H9 (cell line): Measurements from ENCODE around the gene PES1. TPM values are rescaled to one million over a fixed set of nuclear protein-coding genes. Genes with fewer than 3 reads are reported as not detected.

ENCODE experiments used
- DNase-seq: peaks from one replicate; pipeline ENCODE4 v3.0.0-alpha.2; 2017
- H2AFZ ChIP-seq: one replicate; pipeline ENCODE4 v1.6.1; 2013; ENCODE audit warnings: mild to moderate bottlenecking, low read length, control low read depth, moderate library complexity
- H2AK5ac ChIP-seq: 2 replicates; pipeline ENCODE4 v1.6.1; 2013; ENCODE audit warnings: low read length, control low read depth, mixed read lengths; ENCODE audit not compliant: insufficient read length
- H2BK120ac ChIP-seq: one replicate; pipeline ENCODE4 v1.6.1; 2013; ENCODE audit warnings: low read depth, mild to moderate bottlenecking, low read length, control low read depth, inconsistent platforms; ENCODE audit not compliant: poor library complexity, severe bottlenecking
- H2BK12ac ChIP-seq: 2 replicates; pipeline ENCODE4 v1.6.1; 2013; ENCODE audit warnings: low read length, control low read depth, mixed read lengths, low read depth; ENCODE audit not compliant: insufficient read length
- H2BK15ac ChIP-seq: 2 replicates; pipeline ENCODE4 v1.6.1; 2013; ENCODE audit warnings: low read depth, low read length, control low read depth
- H2BK20ac ChIP-seq: one replicate; pipeline ENCODE4 v1.6.1; 2013; ENCODE audit warnings: low read depth, mild to moderate bottlenecking, low read length, control low read depth, inconsistent platforms; ENCODE audit not compliant: poor library complexity, severe bottlenecking
- H2BK5ac ChIP-seq: 2 replicates; pipeline ENCODE4 v1.6.1; 2013; ENCODE audit warnings: low read length, control low read depth, mixed read lengths; ENCODE audit not compliant: insufficient read length
- H3K14ac ChIP-seq: 2 replicates; pipeline ENCODE4 v1.6.1; 2013; ENCODE audit warnings: low read length, control low read depth; ENCODE audit not compliant: insufficient read depth
- H3K18ac ChIP-seq: 2 replicates; pipeline ENCODE4 v1.6.1; 2013; ENCODE audit warnings: low read depth, mild to moderate bottlenecking, mixed read lengths, low read length, control low read depth; ENCODE audit not compliant: insufficient read length
- H3K23ac ChIP-seq: 2 replicates; pipeline ENCODE4 v1.6.1; 2013; ENCODE audit warnings: low read length, control low read depth, mixed read lengths, low read depth; ENCODE audit not compliant: insufficient read length
- H3K23me2 ChIP-seq: 2 replicates; pipeline ENCODE4 v1.6.1; 2013; ENCODE audit warnings: low read depth, mild to moderate bottlenecking, mixed read lengths, low read length, control low read depth; ENCODE audit not compliant: insufficient read length, poor library complexity, severe bottlenecking
- H3K27ac ChIP-seq: 2 replicates; pipeline ENCODE4 v1.5.1; 2013; ENCODE audit warnings: low read length, control low read depth, mixed read lengths, low read depth; ENCODE audit not compliant: insufficient read length
- H3K27me3 ChIP-seq: 2 replicates; pipeline ENCODE4 v1.6.1; 2013; ENCODE audit warnings: low read length, control low read depth, inconsistent platforms; ENCODE audit not compliant: insufficient read depth
- H3K4ac ChIP-seq: 2 replicates; pipeline ENCODE4 v1.6.1; 2013; ENCODE audit warnings: low read depth, mild to moderate bottlenecking, control low read depth, inconsistent platforms, low read length, moderate library complexity
- H3K4me1 ChIP-seq: 2 replicates; pipeline ENCODE4 v1.6.1; 2013; ENCODE audit warnings: low read length, control low read depth, inconsistent platforms; ENCODE audit not compliant: insufficient read depth
- H3K4me2 ChIP-seq: 2 replicates; pipeline ENCODE4 v1.6.1; 2013; ENCODE audit warnings: low read length, control low read depth, mixed read lengths; ENCODE audit not compliant: insufficient read length, insufficient read depth
- H3K56ac ChIP-seq: 2 replicates; pipeline ENCODE4 v1.6.1; 2013; ENCODE audit warnings: low read depth, mild to moderate bottlenecking, mixed read lengths, low read length, control low read depth; ENCODE audit not compliant: insufficient read length
- H3K79me1 ChIP-seq: 2 replicates; pipeline ENCODE4 v1.6.1; 2013; ENCODE audit warnings: low read depth, mild to moderate bottlenecking, moderate library complexity, low read length, control low read depth, inconsistent platforms; ENCODE audit not compliant: insufficient read depth, poor library complexity, severe bottlenecking
- H3K79me2 ChIP-seq: 2 replicates; pipeline ENCODE4 v1.6.1; 2013; ENCODE audit warnings: low read length, control low read depth, inconsistent platforms; ENCODE audit not compliant: insufficient read depth
- H3K9ac ChIP-seq: 2 replicates; pipeline ENCODE4 v1.6.1; 2013; ENCODE audit warnings: low read length, control low read depth, mixed read lengths; ENCODE audit not compliant: insufficient read length; ENCODE audit errors: extremely low read depth
- H3K9me3 ChIP-seq: one replicate; pipeline ENCODE4 v1.6.1; 2013; ENCODE audit warnings: low read depth, low read length, inconsistent platforms; ENCODE audit not compliant: control insufficient read depth
- H3T11ph ChIP-seq: one replicate; pipeline ENCODE4 v1.6.1; 2013; ENCODE audit warnings: mild to moderate bottlenecking, low read length, control low read depth, inconsistent platforms
- H4K20me1 ChIP-seq: one replicate; pipeline ENCODE4 v1.6.1; 2013; ENCODE audit not compliant: control insufficient read depth, insufficient read length, insufficient read depth
- H4K5ac ChIP-seq: 2 replicates; pipeline ENCODE4 v1.6.1; 2013; ENCODE audit warnings: low read depth, mild to moderate bottlenecking, mixed read lengths, low read length, control low read depth; ENCODE audit not compliant: insufficient read length
- H4K8ac ChIP-seq: replicated peaks from 2 replicates; pipeline ENCODE4 v1.6.1; 2013; ENCODE audit warnings: low read length, control low read depth, mixed read lengths, low read depth; ENCODE audit not compliant: insufficient read length
- H4K91ac ChIP-seq: 2 replicates; pipeline ENCODE4 v1.6.1; 2013; ENCODE audit warnings: low read depth, mild to moderate bottlenecking, moderate library complexity, mixed read lengths, low read length, control low read depth; ENCODE audit not compliant: insufficient read length
- H3K27ac Mint-ChIP-seq, 3 experiments: 2 replicates in 2 of 3; 3 replicates in 1 of 3; pipeline ENCODE4 v1.8.0; 2020 to 2021; ENCODE audit warnings: mixed read lengths in 3 of 3, mild to moderate bottlenecking in 1 of 3, moderate library complexity in 1 of 3
- H3K27me3 Mint-ChIP-seq: 2 replicates; pipeline ENCODE4 v1.8.0; 2021; ENCODE audit warnings: low read depth, mild to moderate bottlenecking, moderate library complexity, mixed read lengths
- H3K36me3 Mint-ChIP-seq, 3 experiments: 2 replicates in 2 of 3; 3 replicates in 1 of 3; pipeline ENCODE4 v1.8.0; 2020 to 2021; ENCODE audit warnings: low read depth in 3 of 3, mixed read lengths in 3 of 3; ENCODE audit not compliant: insufficient read depth in 1 of 3
- H3K4me1 Mint-ChIP-seq, 2 experiments: 2 replicates each; pipeline ENCODE4 v1.8.0; 2020; ENCODE audit warnings: mixed read lengths in 2 of 2
- H3K4me3 Mint-ChIP-seq, 2 experiments: 2 replicates in 1 of 2; 3 replicates in 1 of 2; pipeline ENCODE4 v1.8.0; 2020 to 2021; ENCODE audit warnings: mild to moderate bottlenecking in 2 of 2, mixed read lengths in 2 of 2, moderate library complexity in 1 of 2
- H3K9me3 Mint-ChIP-seq, 2 experiments: 2 replicates in 1 of 2; 3 replicates in 1 of 2; pipeline ENCODE4 v1.8.0; 2020; ENCODE audit warnings: mild to moderate bottlenecking in 2 of 2, mixed read lengths in 2 of 2, moderate library complexity in 1 of 2
- CTCF ChIP-seq: fragments of 200-600 bp; sonication (generic); conservative IDR thresholded peaks from 3 replicates; pipeline ENCODE4 v1.8.0; 2021; ENCODE audit warnings: antibody characterized with exemption, mild to moderate bottlenecking
- WGBS: extraction: QIAGEN DNeasy Blood & Tissue Kit; methylation state at CpG from one replicate; pipeline ENCODE4 v1.1.7; 2013; ENCODE audit warnings: missing lambda C conversion rate, low lambda C conversion rate, mixed read lengths; ENCODE audit not compliant: insufficient read length; ENCODE audit errors: extremely low coverage; 5-methylcytosine and 5-hydroxymethylcytosine counted together
- total RNA-seq: library from RNA; stranded (reverse); gene quantifications from 2 replicates; pipeline ENCODE4 v1.2.1, GENCODE V29; 2021

PES1 gene
- total RNA-seq, 1 experiment from 2014 or later: 133 TPM

GRCh38 chr22:30606455-30607299 lies 15.0 kb upstream of the PES1 start, which contains the start of gene TCN2:
Gene TCN2 (plus strand): TSS chr22:30607174. CDS start chr22:30607332, 158 bp downstream.
- Histone ChIP-seq H4K5ac (no peak within 1 kb of the TSS), H3K18ac (peak within 1 kb of the TSS; percentile 79), H4K20me1 (no peaks in the 10 kb centered on the region), H3K23ac (no peak within 1 kb of the TSS), H3K27ac (peak within 1 kb of the TSS; percentile 49), H4K8ac (no peak within 1 kb of the TSS), H3K9ac (peak within 1 kb of the TSS; percentile 60), H3K79me1 (peaks cover 4% of the 10 kb centered on the region), H3K4me1 (0 out of 2 replicates have a peak, but pooled peaks cover 6% of the 10 kb centered on the region), H2BK120ac (no peak within 1 kb of the TSS), H3K14ac (peak within 1 kb of the TSS; percentile 30; the same call in 1 of the 2 replicates), H2BK15ac (no peak within 1 kb of the TSS), H3K79me2 (no peaks in the 10 kb centered on the region), H3T11ph (no peak within 1 kb of the TSS), H2BK12ac (no peak within 1 kb of the TSS), H3K56ac (no peak within 1 kb of the TSS), H3K27me3 (no peaks in the 10 kb centered on the region), H2AK5ac (no peak within 1 kb of the TSS), H3K9me3 (no peaks in the 10 kb centered on the region), H4K91ac (no peak within 1 kb of the TSS), H2BK5ac (no peak within 1 kb of the TSS), H3K4me2 (peak within 1 kb of the TSS; percentile 82), H3K23me2 (peaks cover 6% of the 10 kb centered on the region), H3K4ac (no peak within 1 kb of the TSS), H2BK20ac (no peak within 1 kb of the TSS), H2AFZ (no peak within 1 kb of the TSS)
- DNase-seq: peak; percentile 97
- no CpG with 5 or more reads among the region's 24 CpGs for WGBS
- Mint-ChIP-seq H3K4me1 (peaks cover 40 to 49% of the 10 kb centered on the region in 2 experiments), H3K4me3 (peak within 1 kb of the TSS; percentile 77 to 85), H3K27me3 (no peaks in the 10 kb centered on the region), H3K9me3 (peaks cover 0 to 3% of the 10 kb centered on the region in 2 experiments; a peak in 2 of 5 replicates), H3K27ac (peak within 1 kb of the TSS; percentile 98 to 100 (median 99)), H3K36me3 (peaks cover 13 to 24% (median 22%) of the 10 kb centered on the region in 3 experiments; a peak in 6 of 7 replicates)
- TF ChIP-seq CTCF: no peak
